Nephron progenitor cell (in vitro differentiated cells): ENCODE measurements around the gene ADGRV1.
A peak's percentile ranks its signal among the peaks of the same experiment; 100 is the strongest.

ENCODE experiments used
- DNase-seq: peaks from one replicate; pipeline ENCODE4 v3.0.0; 2021
- H3K27ac Mint-ChIP-seq: 2 replicates; pipeline ENCODE4 v1.8.0; 2021; ENCODE audit warnings: mild to moderate bottlenecking, moderate library complexity, mixed read lengths
- H3K27me3 Mint-ChIP-seq: 2 replicates; pipeline ENCODE4 v1.8.0; 2021; ENCODE audit warnings: mild to moderate bottlenecking, low read depth, mixed read lengths; ENCODE audit not compliant: poor library complexity
- H3K36me3 Mint-ChIP-seq: 2 replicates; pipeline ENCODE4 v1.8.0; 2021; ENCODE audit warnings: low read depth, mixed read lengths
- H3K4me1 Mint-ChIP-seq: 2 replicates; pipeline ENCODE4 v1.8.0; 2021; ENCODE audit warnings: mixed read lengths
- H3K4me3 Mint-ChIP-seq: 2 replicates; pipeline ENCODE4 v1.8.0; 2021; ENCODE audit warnings: mild to moderate bottlenecking, moderate library complexity, mixed read lengths
- H3K9me3 Mint-ChIP-seq: 2 replicates; pipeline ENCODE4 v1.8.0; 2021; ENCODE audit warnings: mild to moderate bottlenecking, moderate library complexity, mixed read lengths
- TF ChIP-seq, protein P1 (sequence below): fragments of 200-600 bp; sonication (generic); IDR thresholded peaks from 2 replicates; pipeline ENCODE4 v1.5.0; 2021; ENCODE audit warnings: antibody characterized with exemption

The ADGRV1 gene

DNA sequence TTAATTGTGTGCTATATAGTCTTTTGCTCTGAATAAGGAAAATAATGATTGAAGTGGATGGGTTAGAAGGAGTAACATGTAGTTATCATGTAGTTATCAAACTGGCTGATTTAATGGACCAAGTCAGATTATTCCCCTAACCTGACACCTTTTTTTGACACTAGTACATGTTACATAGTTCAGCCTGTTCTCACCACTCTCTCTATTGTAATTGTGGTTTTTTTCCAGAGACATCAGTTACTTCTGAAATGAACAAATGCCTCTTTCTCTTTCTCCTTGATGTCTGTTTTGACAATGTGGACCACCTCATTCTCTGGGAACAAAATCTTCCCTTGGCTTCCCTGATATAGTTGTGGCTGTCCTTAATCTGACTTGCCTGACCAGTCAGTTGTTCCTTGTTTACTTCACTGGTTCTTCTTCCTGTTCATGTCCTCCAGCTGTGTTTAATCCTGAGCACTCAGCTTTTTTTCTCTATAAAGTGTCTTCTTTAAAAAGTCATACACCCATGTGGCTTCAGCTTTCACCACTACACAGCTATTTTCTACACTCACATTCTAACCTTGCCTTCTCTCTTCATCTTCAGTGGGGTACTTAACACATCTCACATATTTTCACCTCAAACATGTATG lies 581.1 kb downstream of the ADGRV1 start:
- Mint-ChIP-seq H3K4me1 (peaks cover 4% of the 10 kb centered on the region), H3K9me3 (no peaks in the 10 kb centered on the region), H3K4me3 (no peak overlapping the region), H3K36me3 (peaks cover 8% of the 10 kb centered on the region), H3K27ac (peak overlapping the region; percentile 39), H3K27me3 (no peaks in the 10 kb centered on the region)
- DNase-seq = no peak
- TF ChIP-seq, protein P1, sequence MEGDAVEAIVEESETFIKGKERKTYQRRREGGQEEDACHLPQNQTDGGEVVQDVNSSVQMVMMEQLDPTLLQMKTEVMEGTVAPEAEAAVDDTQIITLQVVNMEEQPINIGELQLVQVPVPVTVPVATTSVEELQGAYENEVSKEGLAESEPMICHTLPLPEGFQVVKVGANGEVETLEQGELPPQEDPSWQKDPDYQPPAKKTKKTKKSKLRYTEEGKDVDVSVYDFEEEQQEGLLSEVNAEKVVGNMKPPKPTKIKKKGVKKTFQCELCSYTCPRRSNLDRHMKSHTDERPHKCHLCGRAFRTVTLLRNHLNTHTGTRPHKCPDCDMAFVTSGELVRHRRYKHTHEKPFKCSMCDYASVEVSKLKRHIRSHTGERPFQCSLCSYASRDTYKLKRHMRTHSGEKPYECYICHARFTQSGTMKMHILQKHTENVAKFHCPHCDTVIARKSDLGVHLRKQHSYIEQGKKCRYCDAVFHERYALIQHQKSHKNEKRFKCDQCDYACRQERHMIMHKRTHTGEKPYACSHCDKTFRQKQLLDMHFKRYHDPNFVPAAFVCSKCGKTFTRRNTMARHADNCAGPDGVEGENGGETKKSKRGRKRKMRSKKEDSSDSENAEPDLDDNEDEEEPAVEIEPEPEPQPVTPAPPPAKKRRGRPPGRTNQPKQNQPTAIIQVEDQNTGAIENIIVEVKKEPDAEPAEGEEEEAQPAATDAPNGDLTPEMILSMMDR = no peak

DNA sequence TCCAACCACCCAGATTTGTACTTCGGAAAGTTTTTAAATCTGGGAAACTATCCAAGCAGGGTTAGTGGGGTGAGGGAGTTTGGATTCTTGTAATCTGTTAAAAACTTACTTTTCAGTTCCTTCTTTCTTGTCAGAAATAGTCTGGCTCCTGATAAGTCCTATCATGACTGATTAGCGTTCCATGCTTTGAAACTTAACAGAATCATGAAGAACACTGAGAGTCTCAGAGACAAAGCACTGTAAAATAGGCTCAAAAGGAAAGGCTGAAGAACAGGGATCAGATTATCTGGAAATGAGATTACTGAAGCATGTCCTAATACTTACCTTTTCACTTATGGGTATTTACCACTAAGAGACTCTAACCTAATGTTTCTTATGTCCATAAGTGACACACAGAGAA lies 582.1 kb downstream of the ADGRV1 start:
- Mint-ChIP-seq H3K36me3 (peaks cover 8% of the 10 kb centered on the region), H3K4me3 (no peak overlapping the region), H3K4me1 (peaks cover 4% of the 10 kb centered on the region), H3K27ac (no peak overlapping the region), H3K9me3 (no peaks in the 10 kb centered on the region), H3K27me3 (no peaks in the 10 kb centered on the region)
- TF ChIP-seq, protein P1 = no peak
- DNase-seq = no peak

DNA sequence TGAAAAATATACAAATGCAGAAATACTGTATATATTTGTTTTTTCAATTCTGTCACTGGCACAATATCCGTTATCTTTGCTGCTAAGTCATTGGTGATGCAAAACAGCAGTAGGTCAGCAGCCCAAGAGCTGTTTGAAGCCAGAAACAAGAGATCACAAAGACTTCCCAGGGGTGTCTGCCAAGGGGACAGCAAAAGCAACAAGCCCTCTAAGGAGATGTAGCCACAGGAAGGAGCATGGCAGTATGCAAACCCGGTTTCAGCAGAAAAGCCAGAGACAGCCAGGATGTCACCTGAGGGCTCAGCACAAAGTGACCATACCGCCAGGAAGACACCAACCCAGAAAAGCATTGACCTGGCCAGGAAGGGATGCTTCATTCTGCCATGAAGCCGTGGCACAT lies 583.0 kb downstream of the ADGRV1 start:
- H3K4me3 Mint-ChIP-seq = no peak overlapping the region
- peaks cover 4% of the 10 kb centered on the region for H3K4me1 Mint-ChIP-seq
- H3K9me3 Mint-ChIP-seq = no peaks in the 10 kb centered on the region
- H3K36me3 Mint-ChIP-seq = peaks cover 8% of the 10 kb centered on the region
- no peak overlapping the region for H3K27ac Mint-ChIP-seq
- H3K27me3 Mint-ChIP-seq = no peaks in the 10 kb centered on the region
- TF ChIP-seq, protein P1 = no peak
- no peak for DNase-seq

DNA sequence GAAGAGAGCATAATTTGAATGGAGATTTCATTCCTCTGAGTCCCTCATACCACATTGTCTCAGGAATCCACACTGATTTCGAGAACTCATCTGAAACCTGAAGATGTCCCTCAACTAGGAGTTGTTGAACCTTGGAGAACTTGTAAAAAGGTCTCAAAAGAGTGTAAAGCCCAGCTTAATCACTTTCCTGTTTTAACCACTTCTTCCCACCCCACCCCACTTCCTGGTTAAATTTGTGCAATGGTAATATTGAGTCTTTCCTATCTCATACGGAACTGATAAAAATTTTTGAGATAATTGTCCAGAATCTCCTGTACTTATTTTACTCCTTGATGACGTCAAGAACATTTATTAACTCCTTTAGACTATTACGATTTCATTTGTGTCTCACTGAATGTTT lies 583.8 kb downstream of the ADGRV1 start:
- no peaks in the 10 kb centered on the region for H3K27me3 Mint-ChIP-seq
- TF ChIP-seq, protein P1 = no peak
- DNase-seq = no peak
- peaks cover 1% of the 10 kb centered on the region for H3K9me3 Mint-ChIP-seq
- peaks cover 7% of the 10 kb centered on the region for H3K36me3 Mint-ChIP-seq
- peaks cover 4% of the 10 kb centered on the region for H3K4me1 Mint-ChIP-seq
- no peak overlapping the region for H3K4me3 Mint-ChIP-seq
- H3K27ac Mint-ChIP-seq = no peak overlapping the region

DNA sequence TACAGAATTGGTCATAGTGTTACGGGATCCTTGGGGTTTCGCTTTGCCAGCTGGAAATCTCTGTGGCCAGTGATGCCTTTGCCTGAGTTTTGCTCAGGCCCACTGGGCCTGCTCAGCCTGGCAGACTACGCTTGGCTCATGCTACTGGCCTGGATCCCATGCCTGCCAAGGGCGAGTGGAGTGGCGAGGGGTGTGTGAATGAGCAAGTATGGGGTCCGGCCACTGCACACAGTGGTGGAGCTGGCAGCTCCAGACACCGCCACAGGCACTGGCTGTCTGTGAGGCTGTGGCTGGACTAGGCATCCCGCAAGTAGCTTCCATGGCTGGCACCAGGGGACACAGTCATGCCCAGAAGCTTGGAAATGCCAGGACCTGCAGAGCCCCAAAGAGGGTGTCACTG lies 584.2 kb downstream of the ADGRV1 start:
- no peaks in the 10 kb centered on the region for H3K27me3 Mint-ChIP-seq
- no peak overlapping the region for H3K27ac Mint-ChIP-seq
- H3K4me1 Mint-ChIP-seq = peaks cover under 1% of the 10 kb centered on the region
- H3K9me3 Mint-ChIP-seq = peaks cover 6% of the 10 kb centered on the region
- H3K36me3 Mint-ChIP-seq = peaks cover 7% of the 10 kb centered on the region
- TF ChIP-seq, protein P1 = no peak
- H3K4me3 Mint-ChIP-seq = no peak overlapping the region
- DNase-seq = no peak

DNA sequence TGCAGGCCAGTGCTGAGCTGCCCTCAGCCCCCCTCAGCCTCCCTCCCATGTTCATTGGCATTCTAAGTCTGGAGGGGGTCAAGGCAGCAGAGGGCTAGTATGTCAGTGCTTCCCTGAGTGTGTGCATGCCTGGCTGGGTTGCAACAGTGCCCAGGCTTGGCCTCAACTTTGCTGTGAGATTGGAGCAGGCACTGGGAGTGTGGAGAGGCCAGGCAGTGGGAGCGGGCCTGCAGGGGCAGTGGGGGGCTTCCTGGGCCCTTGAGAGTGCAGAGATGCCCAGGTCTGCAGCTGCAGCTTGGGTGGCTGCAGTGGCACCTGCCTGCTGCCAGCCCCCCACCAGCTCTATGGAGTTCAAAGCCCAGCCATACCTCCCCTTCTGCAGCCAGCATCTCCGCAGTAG lies 585.2 kb downstream of the ADGRV1 start:
- Mint-ChIP-seq H3K27me3 (no peaks in the 10 kb centered on the region), H3K4me3 (no peak overlapping the region), H3K9me3 (peaks cover 9% of the 10 kb centered on the region), H3K36me3 (peaks cover 13% of the 10 kb centered on the region), H3K4me1 (no peaks in the 10 kb centered on the region), H3K27ac (no peak overlapping the region)
- TF ChIP-seq, protein P1 = no peak
- no peak for DNase-seq
